T-helper 2 cell (primary cell): ENCODE measurements around the gene ZNF224.

Experiments
- DNase-seq, 5 experiments: peaks; one replicate each; pipeline versions ENCODE4 v3.0.0 to v3.0.0-alpha.2; 2012 to 2022

ZNF224 gene

DNA sequence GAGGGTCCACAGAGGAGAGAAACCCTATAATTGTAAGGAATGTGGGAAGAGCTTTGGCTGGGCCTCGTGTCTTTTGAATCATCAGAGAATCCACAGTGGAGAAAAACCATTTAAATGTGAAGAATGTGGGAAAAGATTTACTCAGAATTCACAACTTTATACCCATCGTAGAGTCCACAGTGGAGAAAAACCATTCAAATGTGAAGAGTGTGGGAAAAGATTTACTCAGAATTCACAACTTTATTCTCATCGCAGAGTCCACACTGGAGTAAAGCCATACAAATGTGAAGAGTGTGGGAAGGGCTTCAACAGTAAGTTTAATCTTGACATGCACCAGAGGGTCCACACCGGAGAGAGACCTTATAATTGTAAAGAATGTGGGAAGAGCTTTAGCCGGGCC lies 37.8 kb downstream of the ZNF224 start:
- DNase-seq, result no peak

DNA sequence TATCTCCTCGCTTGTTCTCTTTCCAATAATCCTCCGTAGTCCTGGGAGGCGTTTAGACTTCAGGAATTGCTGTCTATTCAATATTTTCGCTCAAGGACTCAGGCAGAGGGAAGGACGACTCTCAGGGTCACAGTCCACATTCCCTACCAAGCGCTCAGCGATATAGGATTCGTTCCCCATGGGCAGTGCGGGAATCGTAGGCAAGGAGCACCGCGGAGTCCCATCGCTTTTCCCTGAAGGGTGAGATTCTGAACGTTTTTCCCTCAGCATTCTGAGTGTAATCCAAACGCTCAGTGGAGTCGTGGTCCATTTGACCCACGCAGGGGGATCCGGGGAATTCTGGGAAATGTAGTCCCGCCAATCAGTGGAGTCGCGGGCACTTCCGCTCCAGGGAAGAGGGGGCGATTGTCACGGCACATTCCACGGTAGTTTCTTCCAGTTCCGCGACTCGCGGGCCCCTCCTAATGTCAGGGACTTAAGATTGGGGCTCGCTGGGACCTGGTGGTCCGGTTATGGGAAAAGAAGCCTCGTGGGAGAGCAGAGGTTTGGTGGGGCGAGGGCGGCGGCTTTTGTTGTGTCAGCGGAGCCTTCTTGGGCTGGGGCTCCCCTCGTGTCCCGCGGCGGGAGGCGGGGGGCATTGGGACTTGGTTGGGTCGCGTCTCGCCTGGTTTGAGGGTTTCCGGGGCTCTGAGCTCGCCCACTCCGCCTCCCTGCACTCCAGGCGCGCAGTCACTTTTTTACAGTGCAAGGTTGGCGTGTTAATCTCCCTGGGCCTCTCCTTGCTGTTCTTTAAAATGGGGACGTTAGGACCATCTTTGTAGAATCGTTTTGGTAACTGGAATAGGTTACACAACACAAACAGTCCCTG lies 47.3 kb downstream of the ZNF224 start, which contains the start of gene ZNF234:
TSS of gene ZNF234 (plus strand) at position 364 of the 868 bp plus-strand sequence. CDS start 3,079 bp downstream, outside the sequence.
- DNase-seq, result peak; percentile 17 to 79 (median 55)

DNA sequence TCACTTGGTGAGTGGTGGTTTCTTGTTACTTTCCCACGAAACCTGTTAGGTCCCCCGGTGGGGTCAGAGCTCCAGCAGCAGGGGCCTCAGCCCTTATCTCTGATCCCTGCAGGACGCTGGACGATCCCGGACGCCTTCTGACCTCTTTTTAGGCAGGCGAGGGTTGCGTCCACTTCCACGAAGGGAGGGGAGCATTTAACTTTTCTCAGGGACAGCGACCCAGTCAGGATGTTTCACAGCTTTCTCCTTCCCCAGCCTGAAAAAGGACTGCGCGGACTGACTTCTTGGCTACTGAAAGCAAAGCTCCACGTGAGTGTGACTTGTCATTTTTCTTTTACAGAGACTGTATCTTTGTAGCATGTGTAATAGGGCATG lies 47.9 kb downstream of the ZNF224 start:
- DNase-seq, result peak in 1 of 5 experiments; percentile 9

DNA sequence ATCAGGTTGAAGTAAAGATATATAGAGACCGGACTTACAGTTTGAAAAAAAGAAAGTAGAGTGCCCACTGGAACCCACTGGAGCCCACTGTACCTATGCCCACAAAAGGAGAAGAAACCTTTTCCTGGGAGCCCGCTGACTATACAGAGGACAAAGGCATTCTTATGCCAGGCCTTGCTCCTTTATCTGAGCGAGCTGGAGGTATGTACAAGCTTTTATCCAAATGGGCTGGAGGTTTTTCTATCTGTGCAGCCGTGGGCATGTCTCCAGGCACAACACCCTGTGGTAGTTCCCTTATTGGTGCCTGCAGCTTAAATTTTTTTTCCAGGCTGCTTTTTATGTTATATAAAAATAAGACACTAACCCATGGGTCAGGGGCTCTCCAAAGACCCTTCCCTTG lies 55.6 kb downstream of the ZNF224 start:
- no peak for DNase-seq

DNA sequence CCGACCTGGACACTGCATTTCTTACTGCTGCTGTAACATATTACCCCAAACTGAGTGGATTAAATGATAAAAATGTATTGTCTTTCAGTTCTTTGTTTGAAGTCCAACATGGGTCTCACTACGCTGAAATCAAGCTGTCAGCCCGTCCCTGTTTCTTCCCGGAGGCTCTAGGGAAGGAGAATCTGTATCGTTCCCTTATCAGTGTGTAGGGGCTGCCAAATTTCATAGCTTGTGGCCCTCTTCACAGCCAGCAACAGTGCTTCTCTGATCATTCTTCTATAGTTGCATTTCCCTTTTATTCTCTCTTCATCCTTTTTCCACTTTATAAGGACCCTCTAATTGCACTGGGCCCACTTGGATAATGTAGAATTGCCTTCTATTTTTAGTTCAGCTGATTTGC lies 57.3 kb downstream of the ZNF224 start:
- DNase-seq, result no peak

DNA sequence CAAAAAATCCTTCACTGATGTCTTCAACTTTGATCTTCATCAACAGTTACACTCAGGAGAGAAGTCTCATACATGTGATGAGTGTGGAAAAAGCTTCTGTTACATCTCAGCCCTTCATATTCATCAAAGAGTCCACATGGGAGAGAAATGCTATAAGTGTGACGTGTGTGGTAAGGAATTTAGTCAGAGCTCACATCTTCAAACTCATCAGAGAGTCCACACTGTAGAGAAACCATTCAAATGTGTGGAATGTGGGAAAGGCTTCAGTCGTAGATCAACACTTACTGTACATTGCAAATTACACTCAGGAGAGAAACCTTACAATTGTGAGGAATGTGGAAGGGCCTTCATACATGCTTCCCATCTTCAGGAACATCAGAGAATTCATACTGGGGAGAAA lies 62.3 kb downstream of the ZNF224 start:
- DNase-seq, result no peak
